HG02885 (cell line): ENCODE data around the gene SLC16A1.
"Not testable (repeated sequence)": the region's sequence is repeated elsewhere in the genome, so short reads cannot be mapped to it uniquely, and the experiment has no call there.

ENCODE experiments used
- ATAC-seq: cut with Tn5 transposase; IDR thresholded peaks from one replicate; pipeline ENCODE4 v1.9.1; 2021; ENCODE audit warnings: mild to moderate bottlenecking; ENCODE audit not compliant: unreplicated experiment, poor library complexity

The SLC16A1 gene

DNA sequence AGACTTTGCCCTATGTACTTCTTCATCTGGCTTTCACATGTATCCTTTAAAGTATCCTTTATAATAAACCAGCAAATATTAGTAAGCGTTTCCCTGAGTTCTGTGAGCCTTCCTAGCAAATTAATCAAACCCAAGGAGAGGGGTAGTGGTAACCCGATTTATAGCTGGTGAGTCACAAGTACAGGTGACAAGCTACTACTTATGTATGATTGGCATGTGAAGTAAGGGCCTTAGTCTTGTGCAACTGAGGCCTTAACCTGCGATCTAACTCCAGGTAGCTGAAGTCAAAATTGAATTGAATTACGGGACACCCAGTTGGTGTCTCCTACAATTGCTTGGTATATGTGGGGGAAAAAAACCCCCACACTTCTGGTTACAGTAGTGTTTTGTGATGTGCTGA, 26.0 kb downstream of the SLC16A1 start:
- ATAC-seq: no peak

DNA sequence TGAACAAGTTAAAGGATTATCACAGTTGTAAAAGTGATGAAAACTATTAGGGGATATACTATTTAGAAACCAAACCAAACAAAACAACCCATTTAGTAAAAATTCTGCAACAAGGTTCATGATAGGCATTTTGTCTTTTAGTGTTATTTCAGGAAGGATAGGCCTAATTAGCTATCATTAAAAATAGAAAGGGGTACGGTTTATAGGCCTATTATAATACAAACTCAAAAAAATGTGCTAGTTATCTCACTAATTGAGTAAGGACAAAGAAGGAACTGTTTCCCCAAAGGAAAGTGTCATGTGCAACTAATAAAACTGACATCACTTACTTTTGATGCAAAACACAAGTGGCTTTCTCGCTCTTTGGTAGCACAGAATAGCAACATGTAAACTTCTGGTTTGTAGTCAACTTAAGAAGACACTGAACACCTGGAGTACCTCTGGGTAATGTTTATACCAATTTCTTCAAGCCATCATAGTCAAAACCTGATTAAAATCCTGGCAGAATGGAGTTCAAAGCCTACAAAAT, 28.5 kb downstream of the SLC16A1 start:
- no peak for ATAC-seq

- ATAC-seq: no peak
Measured at GRCh38 chr1:112926858-112927257, 29.1 kb downstream of the SLC16A1 start.

DNA sequence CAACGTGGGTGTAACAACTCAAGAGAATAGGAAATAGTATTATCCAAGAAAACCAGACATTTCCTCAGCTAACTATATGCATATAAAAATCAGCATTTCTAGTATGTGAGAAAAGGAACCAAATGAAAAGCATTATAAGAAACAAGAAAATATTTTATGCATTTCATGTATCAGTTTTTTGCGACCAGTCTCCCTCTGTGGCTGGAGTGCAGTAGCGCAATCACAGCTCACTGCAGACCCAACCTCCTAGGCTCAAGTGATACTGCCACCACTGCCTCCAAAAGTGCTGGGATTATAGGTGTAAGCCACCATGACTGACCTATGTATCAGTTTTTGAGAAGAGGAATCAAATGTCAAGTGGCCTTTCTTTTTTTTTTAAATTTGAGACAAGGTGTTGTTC, 31.0 kb downstream of the SLC16A1 start:
- ATAC-seq: no peak

- no peak for ATAC-seq
Measured at GRCh38 chr1:112923959-112924349, 32.0 kb downstream of the SLC16A1 start.

DNA sequence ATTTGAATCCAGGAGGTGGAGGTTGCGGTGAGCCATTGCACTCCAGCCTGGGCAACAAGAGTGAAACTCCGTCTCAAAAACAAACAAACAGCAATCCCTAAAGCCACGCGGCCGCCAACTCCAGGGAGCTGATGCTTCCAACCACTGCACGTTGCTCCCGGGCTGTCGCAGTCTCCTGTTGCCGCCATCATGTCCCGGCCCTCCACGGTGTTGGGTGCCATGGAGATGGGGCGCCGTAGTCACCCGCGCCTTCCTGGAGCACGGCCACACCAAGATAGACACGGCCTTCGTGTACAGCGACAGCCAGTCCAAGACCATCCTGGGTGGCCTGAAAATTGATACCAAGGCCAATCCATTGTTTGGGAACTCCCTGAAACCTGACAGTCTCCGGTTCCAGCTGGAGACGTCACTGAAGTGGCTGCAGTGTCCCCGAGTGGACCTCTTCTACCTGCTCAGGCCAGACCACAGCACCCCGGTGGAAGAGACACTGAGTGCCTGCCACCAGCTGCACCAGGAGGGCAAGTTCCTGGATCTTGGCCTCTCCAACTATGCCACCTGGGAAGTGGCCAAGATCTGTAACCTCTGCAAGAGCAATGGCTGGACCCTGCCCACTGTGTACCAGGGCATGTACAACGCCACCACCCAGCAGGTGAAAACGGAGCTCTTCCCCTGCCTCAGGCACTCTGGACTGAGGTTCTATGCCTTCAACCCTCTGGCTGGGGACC, 32.6 kb downstream of the SLC16A1 start:
- no peak for ATAC-seq

DNA sequence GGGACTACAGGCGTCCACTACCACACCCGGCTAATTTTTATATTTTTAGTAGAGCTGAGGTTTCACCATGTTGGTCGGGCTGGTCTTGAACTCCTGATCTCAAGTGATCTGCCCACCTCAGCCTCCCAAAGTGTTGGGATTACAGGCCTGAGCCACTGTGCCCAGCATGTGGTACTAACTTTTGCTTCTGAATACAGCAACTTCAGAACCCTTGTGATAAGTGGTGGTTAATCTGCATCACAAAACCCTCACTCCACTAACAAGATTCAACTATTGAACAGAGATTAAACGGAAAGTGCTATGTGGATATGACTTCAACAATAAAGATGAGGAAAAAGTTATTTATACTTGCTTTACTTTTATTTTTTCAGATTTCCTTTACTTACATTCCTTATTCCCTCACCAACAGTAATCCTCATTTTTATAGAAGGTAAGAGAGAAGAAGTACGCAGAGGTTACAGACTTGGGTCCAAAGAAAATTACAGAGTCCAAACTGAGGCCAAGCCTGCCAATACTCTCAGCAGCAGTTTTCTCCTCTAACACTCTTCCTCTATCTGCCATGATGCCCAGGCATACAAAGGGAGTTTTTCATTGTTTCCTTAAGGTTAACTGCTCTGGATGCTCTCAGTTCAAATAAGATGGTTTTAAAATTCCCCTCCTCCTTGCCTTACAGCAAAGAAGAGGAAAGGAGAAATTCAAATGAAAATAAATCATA, 44.3 kb downstream of the SLC16A1 start:
- no peak for ATAC-seq

- ATAC-seq: no peak
Measured at GRCh38 chr1:112909847-112910246, 46.1 kb downstream of the SLC16A1 start.

- ATAC-seq: no peak
Measured at GRCh38 chr1:112906150-112906698, 49.8 kb downstream of the SLC16A1 start.

GRCh38 chr1:112905395-112906149, 50.4 kb downstream of the SLC16A1 start:
- ATAC-seq: no peak

DNA sequence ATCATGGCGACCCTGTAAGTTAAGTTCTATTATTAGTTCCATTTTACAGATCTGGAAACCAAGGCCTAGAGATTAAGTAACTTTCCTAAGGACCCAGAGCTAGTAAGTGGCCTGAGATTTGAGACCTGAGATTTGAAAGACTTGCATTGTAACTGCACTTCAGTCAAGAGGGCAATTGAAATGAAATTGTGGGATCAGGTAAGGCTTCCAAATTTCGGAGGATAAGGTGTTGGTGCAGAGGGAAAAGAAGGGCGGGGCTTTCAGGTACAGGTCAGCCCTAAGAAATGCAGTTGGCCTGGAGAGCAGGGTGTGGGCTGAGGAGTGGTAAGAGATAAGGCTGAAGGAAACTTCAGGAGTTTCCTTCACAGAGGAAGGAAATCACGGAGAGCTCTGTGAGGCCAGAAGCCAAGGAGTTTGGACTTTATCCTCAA, 51.1 kb downstream of the SLC16A1 start:
- ATAC-seq: no peak

DNA sequence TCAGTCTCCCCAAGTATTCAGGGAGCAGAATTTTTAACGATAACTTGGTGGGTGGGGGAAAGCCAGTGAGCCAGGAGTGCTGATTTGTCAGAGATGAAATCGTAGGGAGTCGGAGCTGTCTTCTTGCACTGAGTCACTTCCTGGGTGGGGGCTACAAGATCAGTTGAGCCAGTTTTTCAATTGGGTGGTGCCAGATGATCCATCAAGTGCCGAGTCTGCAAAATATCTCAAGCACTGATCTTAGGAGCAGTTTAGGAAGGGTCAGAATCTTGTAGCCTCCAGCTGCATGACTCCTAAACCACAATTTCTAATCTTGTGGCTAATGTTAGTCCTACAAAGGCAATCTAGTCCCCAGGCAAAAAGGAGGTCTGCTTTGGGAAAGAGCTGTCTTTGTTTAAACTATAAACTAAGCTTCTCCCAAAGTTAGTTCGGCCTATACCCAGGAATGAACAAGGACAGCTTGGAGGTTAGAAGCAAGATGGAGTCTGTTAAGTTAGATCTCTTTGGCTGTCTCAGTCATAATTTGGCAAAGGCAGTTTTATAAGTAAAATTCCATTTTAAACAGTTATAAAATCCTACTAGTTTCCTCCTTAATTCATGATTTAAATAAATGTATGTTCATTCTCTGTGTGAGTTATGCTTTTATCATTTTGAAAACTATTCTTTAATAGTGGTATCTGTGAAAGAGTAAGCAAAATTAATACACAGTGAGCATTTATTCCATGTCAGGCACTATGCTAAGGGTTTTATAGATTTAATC, 51.7 kb downstream of the SLC16A1 start:
- ATAC-seq: no peak

- no peak for ATAC-seq
Measured at GRCh38 chr1:112902221-112902620, 53.8 kb downstream of the SLC16A1 start.

DNA sequence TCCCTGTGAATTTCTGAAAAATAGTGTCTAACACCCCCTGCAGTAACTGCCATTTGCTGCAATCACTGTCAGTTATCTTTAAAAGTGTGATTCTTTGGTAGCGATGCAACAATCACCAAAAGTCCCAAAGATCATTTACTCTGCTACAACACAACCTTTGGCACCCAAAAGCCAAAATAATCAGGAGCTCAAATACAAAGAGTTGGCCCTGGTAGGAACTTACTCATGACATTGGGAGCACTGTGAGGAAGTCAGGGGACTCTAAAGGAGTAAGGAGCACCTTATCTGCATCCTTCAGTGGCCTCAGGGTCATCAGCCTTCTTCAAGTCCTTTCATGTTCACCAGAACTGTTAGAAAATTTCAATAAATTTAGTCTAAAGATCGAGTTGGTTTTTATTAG, 54.6 kb downstream of the SLC16A1 start:
- no peak for ATAC-seq

- no peak for ATAC-seq
Measured at GRCh38 chr1:112896783-112897182, 59.2 kb downstream of the SLC16A1 start.

DNA sequence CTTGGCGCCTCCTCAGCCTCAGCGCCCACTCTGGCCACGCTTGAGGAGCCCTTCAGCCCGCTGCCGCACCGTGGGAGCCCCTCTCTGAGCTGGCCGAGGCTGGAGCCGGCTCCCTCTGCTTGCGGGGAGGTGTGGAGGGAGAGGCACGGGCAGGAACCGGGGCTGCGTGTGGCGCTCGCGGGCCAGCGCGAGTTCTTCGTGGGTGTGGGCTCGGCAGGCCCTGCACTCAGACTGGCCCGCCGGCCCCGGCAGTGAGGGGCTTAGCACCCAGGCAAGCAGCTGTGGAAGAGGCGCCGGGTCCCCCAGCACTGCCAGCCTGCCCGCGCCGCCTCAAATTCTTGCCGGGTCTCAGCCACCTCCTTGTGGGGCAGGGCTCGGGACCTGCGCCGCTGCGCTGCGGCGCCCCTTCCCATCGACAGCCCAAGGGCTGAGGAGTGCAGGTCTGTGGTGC, 61.4 kb downstream of the SLC16A1 start:
- no peak for ATAC-seq

DNA sequence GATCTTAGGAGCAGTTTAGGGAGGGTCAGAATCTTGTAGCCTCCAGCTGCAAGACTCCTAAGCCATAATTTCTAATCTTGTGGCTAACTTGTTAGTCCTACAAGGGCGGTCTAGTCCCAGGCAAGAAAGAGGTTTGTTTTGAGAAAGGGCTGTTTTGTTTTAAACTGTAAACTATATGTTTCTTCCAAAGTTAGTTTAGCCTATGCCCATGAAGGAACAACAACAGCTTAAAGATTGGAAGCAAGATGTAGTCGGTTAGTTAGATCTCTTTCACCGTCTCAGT, 62.0 kb downstream of the SLC16A1 start:
- no peak for ATAC-seq

- ATAC-seq: no peak
Measured at GRCh38 chr1:112893288-112894009, 62.5 kb downstream of the SLC16A1 start.

- ATAC-seq: not testable (repeated sequence)
Measured at GRCh38 chr1:112889906-112890305, 66.1 kb downstream of the SLC16A1 start.
